ENCODE results near the gene TBC1D8. TPM values are rescaled to one million over a fixed set of nuclear protein-coding genes. Genes with fewer than 3 reads are reported as not detected.

Gene TBC1D8
- total RNA-seq, 6 experiments from 2014 or later, result 1.2 to 2.0 (median 1.5) TPM

- Mint-ChIP-seq H3K27ac (no peak overlapping the region), H3K9me3 (no peaks in the 10 kb centered on the region), H3K4me3 (no peak overlapping the region), H3K27me3 (ENCODE audit: insufficient read depth) (peaks cover 12% of the 10 kb centered on the region), H3K4me1 (ENCODE audit: low read depth) (peaks cover 19% of the 10 kb centered on the region), H3K36me3 (ENCODE audit: low read depth) (no peaks in the 10 kb centered on the region)
- TF ChIP-seq CTCF (IDR thresholded peaks at IDR 0.05), result no peak
- DNase-seq, result no peak
Measured at GRCh38 chr2:101153077-101153707, 2.0 kb upstream of the TBC1D8 start.

- DNase-seq, result peak; percentile 10
- Mint-ChIP-seq H3K9me3 (no peaks in the 10 kb centered on the region), H3K27ac (no peak overlapping the region; the same call in 1 of the 2 replicates), H3K27me3 (ENCODE audit: insufficient read depth) (peaks cover 12% of the 10 kb centered on the region), H3K36me3 (ENCODE audit: low read depth) (no peaks in the 10 kb centered on the region), H3K4me3 (peak overlapping the region; percentile 84), H3K4me1 (ENCODE audit: low read depth) (peaks cover 19% of the 10 kb centered on the region)
- peak; percentile 73 for TF ChIP-seq CTCF (IDR thresholded peaks at IDR 0.05)
Measured at GRCh38 chr2:101152272-101153076, 1.3 kb upstream of the TBC1D8 start.

GRCh38 chr2:101151859-101152271, 683 bp upstream of the TBC1D8 start:
- Mint-ChIP-seq H3K36me3 (ENCODE audit: low read depth) (no peaks in the 10 kb centered on the region), H3K4me3 (peak overlapping the region; percentile 84), H3K4me1 (ENCODE audit: low read depth) (peaks cover 19% of the 10 kb centered on the region), H3K27me3 (ENCODE audit: insufficient read depth) (peaks cover 16% of the 10 kb centered on the region), H3K27ac (no peak overlapping the region; the same call in 1 of the 2 replicates), H3K9me3 (no peaks in the 10 kb centered on the region)
- no peak for TF ChIP-seq CTCF (IDR thresholded peaks at IDR 0.05)
- no peak for DNase-seq

- H3K4me3 Mint-ChIP-seq, result peak overlapping the region; percentile 74
Measured at GRCh38 chr2:101150306-101151145, 656 bp downstream of the TBC1D8 start.

More at GRCh38 chr2:101150306-101151145, 656 bp downstream of the TBC1D8 start:
- no peaks in the 10 kb centered on the region for H3K9me3 Mint-ChIP-seq
- H3K27ac Mint-ChIP-seq, result no peak overlapping the region
- no peak for TF ChIP-seq CTCF (IDR thresholded peaks at IDR 0.05)
- DNase-seq, result no peak
- peaks cover 19% of the 10 kb centered on the region for H3K4me1 Mint-ChIP-seq (ENCODE audit: low read depth)
- no peaks in the 10 kb centered on the region for H3K36me3 Mint-ChIP-seq (ENCODE audit: low read depth)
- H3K27me3 Mint-ChIP-seq (ENCODE audit: insufficient read depth), result peaks cover 16% of the 10 kb centered on the region
